HG02885 (cell line): ENCODE results near the gene ADAMTSL3.
"Not testable (repeated sequence)": the region's sequence is repeated elsewhere in the genome, so short reads cannot be mapped to it uniquely, and the experiment has no call there.

ENCODE experiments used
- ATAC-seq: cut with Tn5 transposase; IDR thresholded peaks from one replicate; pipeline ENCODE4 v1.9.1; 2021; ENCODE audit warnings: mild to moderate bottlenecking; ENCODE audit not compliant: unreplicated experiment, poor library complexity

The ADAMTSL3 gene

GRCh38 chr15:83695901-83696425, 42.0 kb downstream of the ADAMTSL3 start:
- no peak for ATAC-seq

GRCh38 chr15:83697716-83698115, 43.8 kb downstream of the ADAMTSL3 start:
- ATAC-seq, result no peak

GRCh38 chr15:83698294-83698693, 44.4 kb downstream of the ADAMTSL3 start:
- ATAC-seq, result no peak

GRCh38 chr15:83699028-83699427, 45.1 kb downstream of the ADAMTSL3 start:
- ATAC-seq, result no peak

GRCh38 chr15:83700082-83700481, 46.2 kb downstream of the ADAMTSL3 start:
- ATAC-seq, result no peak

- ATAC-seq, result not testable (repeated sequence)
Measured at GRCh38 chr15:83702314-83702713, 48.4 kb downstream of the ADAMTSL3 start.

- no peak for ATAC-seq
Measured at GRCh38 chr15:83708328-83708727, 54.4 kb downstream of the ADAMTSL3 start.

GRCh38 chr15:83709241-83709640, 55.3 kb downstream of the ADAMTSL3 start:
- no peak for ATAC-seq

- ATAC-seq, result no peak
Measured at GRCh38 chr15:83709811-83710210, 55.9 kb downstream of the ADAMTSL3 start.

GRCh38 chr15:83710452-83710851, 56.5 kb downstream of the ADAMTSL3 start:
- ATAC-seq, result no peak

- ATAC-seq, result no peak
Measured at GRCh38 chr15:83711236-83711635, 57.3 kb downstream of the ADAMTSL3 start.

- no peak for ATAC-seq
Measured at GRCh38 chr15:83713242-83713641, 59.3 kb downstream of the ADAMTSL3 start.

- ATAC-seq, result no peak
Measured at GRCh38 chr15:83714939-83715628, 61.2 kb downstream of the ADAMTSL3 start.

GRCh38 chr15:83716605-83717004, 62.7 kb downstream of the ADAMTSL3 start:
- no peak for ATAC-seq

GRCh38 chr15:83717010-83717409, 63.1 kb downstream of the ADAMTSL3 start:
- no peak for ATAC-seq

- ATAC-seq, result no peak
Measured at GRCh38 chr15:83720468-83720867, 66.5 kb downstream of the ADAMTSL3 start.

- ATAC-seq, result no peak
Measured at GRCh38 chr15:83721031-83721430, 67.1 kb downstream of the ADAMTSL3 start.

- no peak for ATAC-seq
Measured at GRCh38 chr15:83721981-83722380, 68.1 kb downstream of the ADAMTSL3 start.

- no peak for ATAC-seq
Measured at GRCh38 chr15:83723216-83723615, 69.3 kb downstream of the ADAMTSL3 start.

GRCh38 chr15:83732196-83732595, 78.3 kb downstream of the ADAMTSL3 start:
- no peak for ATAC-seq

- ATAC-seq, result no peak
Measured at GRCh38 chr15:83732770-83733169, 78.8 kb downstream of the ADAMTSL3 start.

- no peak for ATAC-seq
Measured at GRCh38 chr15:83733206-83733605, 79.3 kb downstream of the ADAMTSL3 start.
